GM18867 (cell line): Measurements from ENCODE around the gene FSTL3.

Source experiments
- ATAC-seq: cut with Tn5 transposase; IDR thresholded peaks from one replicate; pipeline ENCODE4 v1.9.1; 2021; ENCODE audit warnings: mild to moderate bottlenecking, moderate library complexity; ENCODE audit not compliant: unreplicated experiment

FSTL3 gene

DNA sequence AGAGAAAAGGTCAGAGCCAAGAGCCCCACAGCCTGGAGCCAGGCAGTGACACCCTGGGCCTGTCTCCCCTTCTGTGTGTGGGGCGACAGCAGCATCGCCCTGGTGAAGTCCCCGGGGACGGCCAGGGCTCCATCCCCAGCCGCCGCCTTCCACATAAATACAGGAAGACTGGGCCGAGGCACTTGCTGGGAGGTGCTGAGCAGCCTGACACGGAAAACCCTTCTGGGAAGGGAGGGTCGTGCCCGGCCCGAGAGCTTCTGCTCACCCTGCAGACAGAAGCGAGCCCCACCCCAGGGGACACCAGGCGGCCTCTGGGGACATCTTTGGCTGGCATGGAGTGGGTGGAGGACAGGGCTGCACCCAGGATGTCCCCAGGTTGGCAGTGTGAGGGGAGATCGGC, 31.4 kb upstream of the FSTL3 start:
- no peak for ATAC-seq

DNA sequence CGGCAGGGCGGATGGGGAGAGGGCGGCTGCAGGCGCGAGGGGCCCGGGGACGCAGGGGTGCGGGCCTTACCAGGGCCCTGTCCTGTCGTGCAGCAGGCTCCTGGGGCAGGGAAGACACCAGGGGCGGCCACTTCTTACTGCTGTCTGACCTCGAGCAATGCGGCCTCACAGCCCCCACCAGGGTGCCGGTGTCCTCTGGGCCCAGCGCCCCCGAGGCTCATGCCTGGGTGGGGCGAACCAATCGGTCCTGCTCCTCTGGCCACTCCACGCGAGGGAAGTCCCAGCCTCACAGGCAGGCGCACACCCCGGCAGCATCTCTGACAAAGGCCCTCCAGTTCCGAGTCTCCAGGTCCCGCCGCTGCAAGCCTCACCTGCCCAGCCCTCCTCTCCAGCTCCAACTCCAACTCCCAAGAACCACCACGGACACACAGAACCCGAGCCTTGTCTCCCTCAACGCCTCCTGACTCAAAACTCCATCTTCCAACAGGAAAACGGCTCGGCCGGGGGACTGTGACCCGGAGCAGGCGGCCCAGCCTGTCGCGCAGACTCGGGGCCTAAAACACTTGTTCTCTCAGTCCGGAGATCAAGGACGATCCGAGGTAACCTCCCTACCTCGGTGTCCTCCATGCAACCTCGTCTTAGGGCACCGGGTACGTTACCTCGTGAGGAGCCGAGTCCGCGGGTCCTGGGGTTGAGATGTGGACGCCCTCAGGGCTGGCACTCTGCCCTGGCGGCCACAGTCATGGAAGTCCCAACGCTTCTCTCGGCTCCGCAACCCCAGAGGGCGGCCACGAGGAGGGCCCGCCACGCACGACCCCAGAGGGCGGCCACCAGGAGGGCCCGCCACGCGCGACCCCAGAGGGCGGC, 30.0 kb upstream of the FSTL3 start:
- no peak for ATAC-seq

DNA sequence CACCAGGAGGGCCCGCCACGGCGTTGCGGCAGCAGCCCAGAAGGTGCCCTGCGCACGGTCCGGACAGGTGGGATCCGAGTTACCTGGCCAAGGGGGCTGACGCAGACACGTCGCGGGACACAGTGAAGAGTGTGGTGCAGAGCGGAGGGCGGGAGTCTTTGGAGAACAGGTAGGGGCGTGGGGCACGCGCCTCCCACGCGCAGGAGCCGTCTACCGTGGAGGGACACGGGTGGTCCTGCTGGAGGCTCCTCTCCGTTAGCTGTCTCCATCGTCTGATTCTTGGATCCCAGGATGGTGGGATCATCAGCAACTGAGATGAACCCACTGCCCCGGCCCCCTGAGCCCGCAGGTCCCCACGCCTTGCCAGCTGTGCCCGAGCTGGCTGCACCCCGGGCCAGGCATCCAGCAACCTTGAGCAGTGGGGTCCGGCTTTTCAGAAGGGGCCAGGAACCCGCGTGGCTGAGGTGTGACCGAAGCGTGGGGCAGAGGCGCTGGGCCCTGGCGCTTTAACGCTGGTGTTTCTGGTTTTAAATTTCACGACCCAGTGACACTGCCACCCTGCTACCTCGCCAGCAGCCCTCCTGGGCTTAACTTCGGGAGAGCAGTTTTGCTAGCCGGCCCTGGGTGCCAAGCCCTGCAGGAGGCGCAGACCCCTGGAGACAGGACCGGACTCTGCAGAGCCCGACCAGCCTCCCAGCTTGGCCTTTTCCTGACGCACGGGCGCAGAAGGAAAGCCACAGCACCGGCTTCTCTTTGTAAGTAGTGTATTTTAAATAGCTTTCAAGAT, 29.2 kb upstream of the FSTL3 start:
- ATAC-seq, result no peak

DNA sequence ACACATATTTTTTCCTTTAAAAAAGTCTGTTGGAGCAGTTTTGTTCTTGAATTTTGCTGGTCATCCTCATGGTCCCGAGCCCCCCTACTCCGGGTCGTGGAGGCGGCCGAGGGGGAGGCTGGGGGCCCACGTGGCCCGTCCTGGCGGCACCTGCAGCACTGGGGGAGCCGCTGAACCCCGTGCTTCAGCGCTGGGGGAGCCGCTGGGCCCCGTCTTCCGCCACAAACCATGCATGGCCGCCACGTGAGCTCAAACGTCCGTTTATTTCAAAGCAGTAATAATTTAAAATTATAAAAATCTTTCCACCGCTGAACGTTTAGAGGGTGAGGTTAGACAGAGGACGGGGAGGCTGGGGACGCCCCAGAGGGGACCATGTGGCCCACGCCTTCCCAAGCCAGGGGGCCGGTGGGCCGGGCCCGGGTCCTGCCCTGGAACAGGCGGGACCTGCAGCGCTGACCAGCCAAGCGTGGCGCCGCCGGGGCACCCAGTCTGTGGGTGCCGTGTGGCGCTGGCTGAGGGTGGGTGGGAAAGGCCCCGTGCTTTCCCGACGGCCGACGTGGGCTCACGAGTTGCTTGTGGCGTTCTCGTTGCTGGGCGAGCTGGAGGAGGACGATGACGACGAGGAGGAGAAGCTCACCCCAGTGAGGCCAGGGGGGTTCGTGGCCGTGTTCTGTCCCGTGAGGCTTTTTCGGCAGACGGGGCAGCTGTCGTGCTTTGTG, 28.5 kb upstream of the FSTL3 start:
- ATAC-seq, result no peak

DNA sequence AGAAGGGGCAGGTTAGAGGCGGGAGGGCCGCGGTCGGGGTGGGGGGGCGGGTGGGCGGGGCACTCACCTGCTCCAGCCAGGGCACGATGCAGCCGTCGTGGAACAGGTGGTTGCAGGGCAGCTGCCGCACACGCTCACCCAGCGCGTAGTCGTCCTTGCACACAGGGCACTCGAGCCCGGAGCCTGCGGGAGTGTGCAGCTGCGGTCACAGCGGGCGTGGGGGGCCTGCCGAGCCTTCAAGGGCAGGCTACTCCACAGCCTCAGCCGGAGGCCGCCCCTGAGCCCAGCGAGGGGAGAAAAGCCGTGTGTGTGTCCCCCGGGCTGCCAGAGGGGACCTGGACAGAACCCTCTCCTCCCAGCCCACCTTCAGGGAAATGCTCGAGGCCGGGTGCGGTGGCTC, 27.9 kb upstream of the FSTL3 start:
- ATAC-seq, result no peak

DNA sequence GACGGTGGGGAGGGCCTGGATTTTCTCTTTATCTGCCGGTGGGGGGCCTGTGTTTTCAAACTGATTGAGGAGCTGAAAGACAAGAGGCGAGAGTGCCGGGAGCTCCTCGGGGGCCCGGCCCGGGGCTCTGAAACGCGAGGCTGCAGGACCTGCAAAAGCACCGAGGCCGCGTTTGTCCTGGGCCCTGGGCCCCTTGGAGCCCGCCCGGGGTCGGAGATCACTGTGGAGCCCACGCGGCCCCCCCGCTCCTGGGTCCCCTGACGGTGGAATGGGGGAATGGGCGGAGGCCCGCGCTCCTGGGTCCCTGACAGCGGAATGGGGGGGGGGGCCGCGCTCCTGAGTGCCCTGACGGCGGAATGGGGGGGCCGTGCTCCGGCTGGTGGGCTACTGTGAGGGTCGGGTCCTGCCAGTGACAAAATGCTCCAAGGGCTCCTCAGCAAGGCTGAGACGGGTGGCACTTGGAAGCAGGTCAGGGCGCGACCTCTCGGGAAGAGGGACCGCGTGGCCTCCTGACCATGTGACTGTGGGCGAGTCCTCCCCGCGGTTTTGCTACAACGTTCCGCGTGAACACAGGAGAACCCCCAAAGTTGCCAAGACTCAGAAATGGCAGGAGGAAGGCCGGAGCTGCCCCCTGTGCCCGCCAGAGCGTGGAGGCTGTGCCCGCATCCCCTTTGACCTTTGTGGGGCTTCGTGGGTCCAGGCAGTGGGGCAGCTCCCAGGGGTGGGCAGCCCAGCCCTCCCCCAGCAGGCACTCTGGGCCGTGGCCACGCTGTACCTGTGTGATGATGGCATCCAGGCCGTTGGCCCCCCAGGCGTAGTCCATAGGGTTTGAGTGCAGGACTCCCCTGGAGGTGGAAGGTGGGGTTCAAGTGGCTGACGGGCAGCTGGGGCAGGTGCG, 27.0 kb upstream of the FSTL3 start:
- ATAC-seq, result no peak

DNA sequence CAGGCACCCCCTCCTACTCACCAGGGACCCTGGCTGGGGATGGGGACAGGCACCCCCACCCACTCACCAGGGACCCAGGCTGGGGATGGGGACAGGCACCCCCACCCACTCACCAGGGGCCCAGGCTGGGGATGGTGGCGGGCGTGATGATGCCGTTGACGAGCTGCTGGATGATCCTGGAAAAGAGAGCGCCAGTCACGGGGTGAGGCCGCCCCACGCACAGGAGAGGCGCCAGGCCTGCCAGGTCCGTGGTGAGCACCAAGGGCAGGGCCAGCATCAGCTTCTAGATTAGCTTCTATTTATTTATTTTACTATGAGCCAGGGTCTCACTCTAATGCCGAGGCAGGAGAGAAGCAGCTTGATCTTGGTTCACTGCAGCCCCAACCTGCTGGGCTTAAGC, 26.1 kb upstream of the FSTL3 start:
- ATAC-seq, result no peak

DNA sequence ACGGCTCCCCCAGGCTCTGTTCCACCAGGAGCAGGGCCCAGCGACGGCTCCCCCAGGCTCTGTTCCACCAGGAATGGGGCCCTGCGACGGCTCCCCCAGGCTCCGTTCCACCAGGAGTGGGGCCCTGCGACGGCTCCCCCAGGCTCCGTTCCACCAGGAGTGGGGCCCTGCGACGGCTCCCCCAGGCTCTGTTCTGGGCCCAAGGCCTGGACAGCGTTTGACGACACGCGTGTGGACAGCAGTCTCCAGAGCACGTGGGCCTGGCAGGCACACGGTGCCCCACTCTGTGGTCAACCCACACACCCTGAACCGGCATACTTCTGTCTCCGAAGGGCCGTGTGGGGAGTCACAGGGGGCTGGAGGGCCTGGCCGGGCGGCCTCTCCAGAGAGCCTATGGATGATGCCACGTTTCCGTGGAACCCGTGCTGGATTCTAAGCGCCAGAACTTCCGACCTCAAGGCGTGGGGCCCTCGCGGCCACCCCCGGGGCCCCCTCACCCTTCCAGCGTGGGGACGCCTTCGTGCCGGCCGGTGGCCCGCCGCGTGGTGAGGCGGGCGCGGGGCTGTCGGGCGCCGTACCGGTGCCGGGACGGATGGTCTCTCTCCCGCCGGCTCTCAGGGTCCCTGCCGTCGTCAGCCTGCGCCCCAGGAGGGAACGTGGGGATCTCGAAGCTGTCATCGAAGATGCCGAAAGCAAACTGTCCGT, 24.9 kb upstream of the FSTL3 start:
- ATAC-seq, result no peak

DNA sequence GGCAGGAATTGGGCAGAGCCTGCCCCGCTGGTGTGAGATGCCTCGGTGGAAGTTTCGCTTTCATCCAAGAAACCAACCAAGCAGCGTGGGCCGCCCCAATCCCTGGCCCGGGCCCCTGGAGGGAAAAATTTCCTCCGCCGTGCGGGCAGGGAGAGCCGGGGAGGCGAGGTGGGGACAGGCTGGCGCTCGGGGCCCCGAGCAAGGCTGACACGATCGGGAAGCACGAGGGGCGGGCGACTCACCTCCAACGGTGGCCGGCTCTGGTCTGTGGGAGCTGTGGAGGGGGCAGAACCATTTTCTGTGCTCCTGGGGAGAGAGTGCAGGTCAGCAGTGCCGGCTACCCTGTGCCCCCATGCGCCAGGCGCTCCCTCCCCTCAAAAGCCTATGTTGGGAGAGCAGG, 24.2 kb upstream of the FSTL3 start:
- ATAC-seq, result no peak

DNA sequence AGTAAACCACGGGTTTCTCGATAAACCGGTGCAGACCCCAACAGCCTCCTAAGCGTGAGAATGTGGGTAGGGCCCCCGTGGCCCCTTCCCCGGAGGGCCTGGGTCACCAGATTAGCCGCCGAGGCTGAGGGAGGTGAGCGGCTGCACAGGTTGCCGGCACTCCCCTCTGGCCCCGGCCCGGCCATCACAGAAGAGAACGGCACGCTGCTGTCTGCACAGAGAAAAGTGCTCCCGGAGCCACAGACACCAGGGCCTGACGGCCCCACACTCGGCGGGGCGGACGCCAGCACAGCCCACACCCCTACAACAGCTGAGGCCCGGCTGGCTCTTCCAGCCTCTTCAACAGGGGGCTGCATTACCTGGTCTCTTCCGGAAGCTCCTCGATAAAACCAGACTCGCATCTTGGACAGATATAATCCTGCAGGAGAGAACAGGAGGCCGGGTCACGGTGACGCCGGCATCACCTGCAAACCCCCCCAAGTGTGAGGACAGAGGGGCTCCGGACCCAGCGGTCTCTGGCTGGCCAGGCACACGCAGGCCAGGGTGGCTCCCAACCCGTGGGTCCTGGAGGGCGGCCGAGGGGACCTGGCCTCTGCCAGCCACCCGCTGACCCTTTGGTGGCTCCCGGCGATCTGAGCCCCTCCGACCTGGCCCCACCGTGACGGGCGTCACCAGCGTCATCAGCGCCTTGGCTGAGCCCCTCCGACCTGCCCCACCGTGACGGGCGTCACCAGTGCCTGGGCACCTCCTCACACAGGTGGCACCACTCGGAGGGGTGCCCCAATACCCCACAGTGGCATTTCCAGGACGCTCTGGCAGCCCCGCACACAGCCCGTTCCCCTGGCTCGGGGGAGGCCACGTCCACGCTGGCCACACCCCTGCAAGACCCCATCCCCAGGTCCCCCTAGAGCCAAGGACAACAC, 23.5 kb upstream of the FSTL3 start:
- no peak for ATAC-seq

DNA sequence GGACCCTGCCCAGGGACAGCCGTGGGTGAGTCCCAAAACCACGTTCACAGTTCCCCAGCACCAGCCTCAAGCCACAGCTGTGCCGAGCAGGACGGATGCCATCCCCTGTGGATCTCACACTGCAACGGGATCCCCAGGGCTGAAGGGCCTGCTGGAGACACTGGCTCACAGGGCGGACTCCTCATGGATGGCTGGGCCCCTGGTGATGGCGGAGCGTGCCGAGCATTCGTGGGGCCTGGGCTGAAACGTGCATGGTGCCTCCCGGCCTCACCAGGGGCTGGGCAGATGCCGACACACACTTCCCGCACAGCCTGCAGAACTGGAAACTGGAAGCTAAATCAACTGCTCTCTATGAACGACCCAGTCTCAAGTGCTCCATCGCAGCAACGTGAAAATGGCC, 22.8 kb upstream of the FSTL3 start:
- ATAC-seq, result no peak

DNA sequence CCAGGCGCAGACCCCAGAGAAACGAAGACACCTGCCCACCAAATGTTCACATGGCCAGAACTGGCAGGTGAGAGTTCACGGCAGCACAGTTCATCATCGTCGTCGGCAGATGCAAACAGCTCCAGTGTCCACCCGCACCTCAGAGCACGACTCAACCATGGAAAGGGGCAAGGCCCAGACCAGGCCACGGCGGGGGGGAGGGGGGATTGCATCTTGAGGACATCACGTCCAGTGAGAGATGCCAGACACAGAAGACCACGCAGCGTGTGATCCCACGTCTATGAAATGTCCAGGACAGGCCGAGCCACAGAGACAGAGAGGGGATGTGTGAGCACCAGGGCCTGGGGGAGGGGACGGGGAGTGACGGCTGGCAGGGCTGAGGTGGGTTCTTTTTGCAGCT, 20.5 kb upstream of the FSTL3 start:
- ATAC-seq, result no peak

DNA sequence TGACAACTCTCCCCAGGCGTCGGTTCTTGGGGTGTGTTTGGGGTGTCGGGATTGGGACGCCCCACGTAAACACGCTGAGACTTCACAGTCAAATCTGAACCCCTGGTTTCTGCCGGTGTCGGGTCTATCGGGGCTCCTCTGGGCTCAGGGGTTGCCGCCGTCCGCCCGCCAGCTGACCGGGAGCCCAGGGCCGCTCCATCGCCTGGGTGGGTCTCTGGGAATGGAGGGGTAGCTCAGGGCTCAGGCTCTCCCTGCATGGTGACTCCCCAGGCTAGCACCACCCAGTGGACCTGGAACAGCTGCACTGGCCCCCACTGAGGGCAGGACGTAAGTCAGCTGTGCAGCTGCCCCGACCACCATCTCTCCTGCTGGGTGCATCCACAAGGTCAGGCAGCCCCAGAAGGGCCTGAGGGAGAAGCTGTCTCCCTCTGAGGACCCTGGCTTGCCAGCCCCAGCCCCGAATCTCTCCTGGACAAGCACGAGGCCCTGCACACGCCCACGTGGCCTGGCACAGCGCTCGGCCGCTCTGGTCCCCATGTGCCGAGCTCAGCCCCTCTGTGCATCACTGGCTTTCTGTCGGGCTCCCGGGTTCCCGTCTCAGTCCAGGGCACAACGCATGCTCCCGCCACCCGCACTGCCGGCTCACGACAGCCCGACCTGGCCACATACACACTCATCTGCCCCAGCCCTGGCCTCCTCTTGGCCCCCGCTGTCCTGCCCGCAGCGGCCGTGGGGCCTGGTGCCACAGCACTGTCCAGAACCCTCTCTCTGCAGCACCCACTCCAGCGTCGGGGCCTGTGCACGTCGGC, 19.2 kb upstream of the FSTL3 start:
- no peak for ATAC-seq

DNA sequence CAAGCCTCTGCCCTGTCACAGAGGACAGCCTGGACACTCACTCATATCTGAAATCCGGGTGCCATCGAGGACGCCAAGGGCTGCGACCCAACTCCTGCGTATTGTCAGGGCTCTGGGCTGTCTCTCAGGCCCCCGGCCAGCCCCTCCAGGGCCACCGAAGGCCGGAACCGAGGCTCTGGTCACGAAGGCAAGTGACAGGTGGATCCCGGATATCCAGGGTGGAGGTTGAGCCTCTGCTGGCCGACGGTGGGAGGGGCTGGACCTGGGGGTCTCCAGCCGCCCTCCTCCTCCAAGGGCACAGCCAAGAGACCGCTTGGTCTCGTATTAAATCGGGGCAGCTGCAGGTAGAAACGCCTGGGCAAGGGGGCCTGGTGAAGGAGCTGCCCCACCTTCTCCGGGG, 18.6 kb upstream of the FSTL3 start:
- no peak for ATAC-seq

DNA sequence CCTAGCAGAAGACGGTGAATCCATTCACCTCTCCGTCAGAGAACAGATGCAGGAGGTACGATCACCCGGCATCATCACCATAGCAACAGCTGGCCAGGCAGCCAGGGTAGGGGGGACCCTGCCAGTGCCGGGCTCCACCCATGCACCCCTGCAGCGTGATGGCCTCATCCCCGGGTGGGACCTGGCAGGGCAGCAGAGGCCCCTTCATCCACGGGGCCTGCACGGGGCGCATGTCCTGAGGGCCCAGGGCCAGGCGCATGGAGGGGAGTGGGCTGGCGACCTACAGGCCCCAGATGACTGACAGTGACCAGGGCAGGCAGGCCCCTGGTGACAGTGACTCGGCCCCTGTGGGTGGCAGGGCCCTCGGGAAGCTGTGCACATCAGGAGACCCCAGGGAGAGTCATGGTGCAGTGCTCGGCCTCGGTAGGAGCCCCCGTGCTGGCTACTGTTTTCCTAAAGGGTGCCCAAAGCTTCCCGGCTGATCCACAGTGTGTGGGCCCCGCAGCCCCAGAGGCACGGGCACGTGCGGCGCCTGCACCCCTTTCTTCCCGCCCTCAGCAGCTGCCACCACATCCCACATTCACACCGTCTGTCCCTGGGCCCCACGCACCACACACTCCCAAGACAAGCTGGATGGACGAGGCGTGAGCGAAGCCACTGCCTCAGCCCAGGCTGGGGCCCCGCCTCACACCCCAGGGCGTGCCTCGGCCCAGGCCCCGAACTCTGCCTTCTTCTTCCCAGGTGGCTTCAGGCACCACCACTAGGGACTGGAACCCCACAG, 17.9 kb upstream of the FSTL3 start:
- ATAC-seq, result no peak

DNA sequence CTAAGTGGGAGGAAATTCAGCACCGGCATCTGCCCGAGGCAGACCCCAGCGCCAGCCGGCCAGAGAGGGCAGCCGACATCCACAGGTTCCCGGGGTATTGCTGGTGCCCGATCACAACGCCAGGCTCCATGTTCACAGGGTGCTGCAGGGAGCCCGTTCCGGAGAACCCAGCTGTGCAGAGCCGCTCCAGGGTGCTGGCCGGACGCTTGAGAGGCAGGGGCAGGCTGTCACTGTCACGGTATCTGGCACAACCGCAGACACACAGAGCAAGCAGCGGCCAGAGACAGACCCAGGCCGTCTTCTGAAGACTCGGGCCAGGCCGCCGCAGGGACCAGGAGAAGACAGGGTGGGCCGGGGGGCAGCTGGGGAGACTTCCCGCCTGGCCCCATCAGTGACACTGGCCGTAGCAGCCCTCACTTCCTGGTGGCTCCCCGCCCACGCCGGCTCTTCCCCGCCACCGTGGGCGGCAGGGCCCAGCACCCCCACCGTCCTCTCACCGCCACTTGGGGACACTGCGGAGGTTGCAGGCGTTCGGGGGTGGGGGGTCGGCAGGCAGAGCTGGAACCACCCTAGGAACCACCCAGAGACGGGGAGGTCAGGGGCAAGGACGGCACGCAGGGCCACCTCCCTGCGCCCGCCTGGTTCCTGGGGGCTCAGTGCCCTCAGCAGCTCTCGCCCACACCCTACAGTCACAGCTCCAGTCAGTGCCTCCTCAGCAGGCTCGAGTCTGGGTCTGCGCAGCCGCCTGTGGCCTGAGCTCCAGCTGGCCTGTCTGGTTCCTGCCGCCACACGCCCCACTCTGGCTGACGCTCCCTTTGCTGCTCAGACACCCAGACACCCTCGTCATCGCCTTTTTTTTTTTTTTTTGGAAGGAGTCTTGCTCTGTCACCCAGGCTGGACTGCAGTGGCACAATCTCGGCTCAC, 17.0 kb upstream of the FSTL3 start:
- no peak for ATAC-seq
